ENCODE results near the gene CACNA1A. TPM values are rescaled to one million over a fixed set of nuclear protein-coding genes. Genes with fewer than 3 reads are reported as not detected.
"Not testable (repeated sequence)": the region's sequence is repeated elsewhere in the genome, so short reads cannot be mapped to it uniquely, and the experiment has no call there.

Gene CACNA1A
- total RNA-seq, 4 donors from 2014 or later, result 0.33 to 0.75 (median 0.43) TPM

- intact Hi-C loops (cut with DNase I), result no loop called here
- TF ChIP-seq EP300 (IDR thresholded peaks at IDR 0.05), result no peak
- TF ChIP-seq POLR2AphosphoS5 (IDR thresholded peaks at IDR 0.05), result no peak
- TF ChIP-seq POLR2A (IDR thresholded peaks at IDR 0.05; ENCODE audit: low read depth), result no peak
- TF ChIP-seq CTCF (IDR thresholded peaks at IDR 0.05), result no peak
- WGBS, result 42% methylated on average over 5 of the region's 5 CpGs
These were observed 76.7 kb downstream of the CACNA1A start for GRCh38 chr19:13429563-13429962.

GRCh38 chr19:13428352-13428751, 77.9 kb downstream of the CACNA1A start:
- Histone ChIP-seq H3K36me3 (no peaks in the 10 kb centered on the region), H3K4me1 (no peaks in the 10 kb centered on the region), H3K9me3 (peaks cover 0 to 24% (median 12%) of the 10 kb centered on the region in 4 donors), H3K27me3 (peaks cover 0 to 37% (median 0%) of the 10 kb centered on the region in 4 donors), H3K4me3 (no peak overlapping the region), H3K27ac (replicated peaks in 1 of 4) (no peak overlapping the region)
- intact Hi-C loops (cut with DNase I), result no loop called here
- TF ChIP-seq POLR2A (IDR thresholded peaks at IDR 0.05; ENCODE audit: low read depth), result no peak
- TF ChIP-seq POLR2AphosphoS5 (IDR thresholded peaks at IDR 0.05), result no peak
- peak in 1 of 3 experiments; percentile 20 for TF ChIP-seq CTCF (IDR thresholded peaks at IDR 0.05)
- DNase-seq (ENCODE audit: extremely low spot score), result no peak
- 64% methylated on average over 9 of the region's 9 CpGs for WGBS

More at GRCh38 chr19:13429563-13429962, 76.7 kb downstream of the CACNA1A start:
- Histone ChIP-seq H3K36me3 (no peaks in the 10 kb centered on the region), H3K9me3 (peaks cover 0 to 24% (median 12%) of the 10 kb centered on the region in 4 donors), H3K4me1 (no peaks in the 10 kb centered on the region), H3K27me3 (peaks cover 0 to 37% (median 0%) of the 10 kb centered on the region in 4 donors), H3K4me3 (no peak overlapping the region), H3K27ac (replicated peaks in 1 of 4) (no peak overlapping the region)
- DNase-seq (ENCODE audit: extremely low spot score), result no peak

GRCh38 chr19:13427273-13428051, 78.8 kb downstream of the CACNA1A start:
- H3K9me3 ChIP-seq, result peaks cover 0 to 24% (median 16%) of the 10 kb centered on the region in 4 donors
- DNase-seq (ENCODE audit: extremely low spot score), result no peak

GRCh38 chr19:13425875-13426274, 80.4 kb downstream of the CACNA1A start:
- intact Hi-C loops (cut with DNase I); H3K36me3 ChIP-seq; H3K4me3 ChIP-seq; DNase-seq (ENCODE audit: extremely low spot score); H3K27ac ChIP-seq (replicated peaks in 1 of 4); H3K4me1 ChIP-seq: not testable (repeated sequence)
- Histone ChIP-seq H3K27me3 (peaks cover 0 to 27% (median 0%) of the 10 kb centered on the region in 4 donors), H3K9me3 (peaks cover 0 to 36% (median 24%) of the 10 kb centered on the region in 4 donors)
- 80% methylated on average over 3 of the region's 3 CpGs for WGBS

More at GRCh38 chr19:13427273-13428051, 78.8 kb downstream of the CACNA1A start:
- H3K4me3 ChIP-seq, result no peak overlapping the region
- H3K36me3 ChIP-seq, result no peaks in the 10 kb centered on the region
- H3K27me3 ChIP-seq, result peaks cover 0 to 37% (median 0%) of the 10 kb centered on the region in 4 donors
- 91% methylated on average over 11 of the region's 11 CpGs for WGBS
- H3K4me1 ChIP-seq, result no peaks in the 10 kb centered on the region
- H3K27ac ChIP-seq (replicated peaks in 1 of 4), result no peak overlapping the region
- TF ChIP-seq EP300 (IDR thresholded peaks at IDR 0.05) (no peak), POLR2A (IDR thresholded peaks at IDR 0.05; ENCODE audit: low read depth) (no peak), CTCF (IDR thresholded peaks at IDR 0.05) (no peak), POLR2AphosphoS5 (IDR thresholded peaks at IDR 0.05) (no peak)
- intact Hi-C loops (cut with DNase I), result no loop called here

GRCh38 chr19:13425151-13425550, 81.1 kb downstream of the CACNA1A start:
- Histone ChIP-seq H3K27ac (replicated peaks in 1 of 4) (no peak overlapping the region), H3K4me1 (no peaks in the 10 kb centered on the region), H3K36me3 (no peaks in the 10 kb centered on the region), H3K4me3 (no peak overlapping the region), H3K27me3 (peaks cover 0 to 20% (median 0%) of the 10 kb centered on the region in 4 donors), H3K9me3 (peaks cover 0 to 43% (median 27%) of the 10 kb centered on the region in 4 donors)
- TF ChIP-seq POLR2AphosphoS5 (IDR thresholded peaks at IDR 0.05) (no peak), POLR2A (IDR thresholded peaks at IDR 0.05; ENCODE audit: low read depth) (no peak), EP300 (IDR thresholded peaks at IDR 0.05) (no peak), CTCF (IDR thresholded peaks at IDR 0.05) (no peak)
- intact Hi-C loops (cut with DNase I), result no loop called here
- DNase-seq (ENCODE audit: extremely low spot score), result no peak
- 74% methylated on average over 3 of the region's 3 CpGs for WGBS

Data from esophagus muscularis mucosa (tissue), 4 donors.